Transverse colon (tissue), 4 donors: ENCODE data around the gene TBX5. TPM values are rescaled to one million over a fixed set of nuclear protein-coding genes. Genes with fewer than 3 reads are reported as not detected.
A peak's percentile ranks its signal among the peaks of the same experiment; 100 is the strongest.

Source experiments
- DNase-seq: peaks from one replicate; pipeline ENCODE4 v3.0.0-alpha.2; 2019
- H3K27ac ChIP-seq, 4 donors: fragments of 200-600 bp; sonication (generic); 2 replicates each; pipeline ENCODE4 v1.5.1; 2016 to 2018; ENCODE audit warnings: inconsistent platforms in 4 of 4
- H3K27me3 ChIP-seq: fragments of 200-600 bp; sonication (generic); 2 replicates; pipeline ENCODE4 v1.5.1; 2017; ENCODE audit warnings: inconsistent platforms
- H3K36me3 ChIP-seq, 4 donors: fragments of 200-600 bp; sonication (generic); 2 replicates each; pipeline ENCODE4 v1.5.1; 2017 to 2019; ENCODE audit warnings: inconsistent platforms in 4 of 4
- H3K4me1 ChIP-seq, 4 donors: fragments of 200-600 bp; sonication (generic); 2 replicates each; pipeline ENCODE4 v1.5.1; 2017 to 2020; ENCODE audit warnings: inconsistent platforms in 4 of 4
- H3K4me3 ChIP-seq, 4 donors: fragments of 200-600 bp; sonication (generic); 1 replicate in 1 of 4; 2 replicates in 3 of 4; pipeline versions ENCODE4 v1.5.1 to v1.6.1; 2017 to 2019; ENCODE audit warnings: inconsistent platforms in 4 of 4
- H3K9me3 ChIP-seq, 2 donors: fragments of 200-600 bp; sonication (generic); 2 replicates each; pipeline ENCODE4 v1.5.1; 2017 to 2019; ENCODE audit warnings: inconsistent platforms in 2 of 2
- CTCF ChIP-seq, 5 experiments: fragments of 200-600 bp in 3 of 5; fragments of 450-650 bp in 2 of 5; sonication (generic) in 3 of 5; IDR thresholded peaks; 1 replicate in 2 of 5; 2 replicates in 3 of 5; pipeline ENCODE4 v1.5.1; 2016 to 2017; ENCODE audit warnings: antibody characterized with exemption in 5 of 5, inconsistent platforms in 3 of 5, mild to moderate bottlenecking in 2 of 5, moderate library complexity in 1 of 5
- EP300 ChIP-seq: sonication (generic); formaldehyde crosslinking; IDR thresholded peaks from one replicate; pipeline ENCODE4 v1.6.1; 2017; ENCODE audit warnings: antibody characterized with exemption, low read depth
- POLR2A ChIP-seq: fragments of 450-650 bp; IDR thresholded peaks from one replicate; pipeline ENCODE4 v1.6.1; 2016; ENCODE audit warnings: antibody characterized with exemption, mild to moderate bottlenecking, moderate library complexity
- POLR2AphosphoS5 ChIP-seq, 3 donors: sonication (generic); formaldehyde crosslinking; IDR thresholded peaks; one replicate each; pipeline ENCODE4 v1.6.1; 2016; ENCODE audit warnings: antibody characterized with exemption in 3 of 3
- WGBS, 2 donors: methylation state at CpG; one replicate each; pipeline ENCODE4 v1.1.5; 2018; ENCODE audit warnings: low coverage in 1 of 2; 5-methylcytosine and 5-hydroxymethylcytosine counted together
- in situ Hi-C, 4 donors: fragments of 200-750 bp; cut with MboI; loops; one replicate each; pipeline versions ENCODE4 v1.15.0 to v1.15.1; 2017; ENCODE audit warnings: low sequenced_read_pairs in 3 of 4, low pct_ligation_motif_present in 1 of 4, low pct_unique_long_range_greater_than_20kb in 1 of 4
- intact Hi-C: fragments of 100-400 bp; cut with DNase I; formaldehyde crosslinking; loops from one replicate; pipeline ENCODE4 v1.15.1; 2023; ENCODE audit warnings: low total_unique reads
- total RNA-seq, 4 donors: library from RNA; depleted of rRNA; stranded (reverse); fragments of >200 nt; gene quantifications; one replicate each; pipeline ENCODE4 v1.1.0, GENCODE V29; 2016

TBX5 gene
- total RNA-seq, 4 donors from 2014 or later: not detected

GRCh38 chr12:114411071-114411837, 5.3 kb upstream of the TBX5 start:
- H3K4me3 ChIP-seq: no peak overlapping the region
- intact Hi-C loops (no loop called here), in situ Hi-C loops (no loop called here)
- H3K27ac ChIP-seq: no peak overlapping the region
- 29 to 41% methylated on average over 8 to 14 of the region's 14 CpGs for WGBS, 2 donors
- DNase-seq: no peak
- H3K27me3 ChIP-seq: peaks cover 100% of the 10 kb centered on the region
- H3K9me3 ChIP-seq: no peaks in the 10 kb centered on the region
- peaks cover 0 to 14% (median 11%) of the 10 kb centered on the region in 4 donors for H3K4me1 ChIP-seq
- no peaks in the 10 kb centered on the region for H3K36me3 ChIP-seq
- TF ChIP-seq EP300: no peak
- no peak for TF ChIP-seq CTCF (IDR thresholded peaks at IDR 0.05)
- no peak for TF ChIP-seq POLR2AphosphoS5 (IDR thresholded peaks at IDR 0.05)
- no peak for TF ChIP-seq POLR2A

GRCh38 chr12:114409852-114410600, 4.1 kb upstream of the TBX5 start:
- H3K36me3 ChIP-seq: no peaks in the 10 kb centered on the region
- no peak overlapping the region for H3K27ac ChIP-seq
- H3K4me3 ChIP-seq: no peak overlapping the region
- 13% methylated on average over 8 to 12 of the region's 12 CpGs for WGBS, 2 donors
- DNase-seq: no peak
- H3K27me3 ChIP-seq: peaks cover 100% of the 10 kb centered on the region
- no peak for TF ChIP-seq EP300
- TF ChIP-seq CTCF (IDR thresholded peaks at IDR 0.05): no peak
- no peak for TF ChIP-seq POLR2AphosphoS5 (IDR thresholded peaks at IDR 0.05)
- no peak for TF ChIP-seq POLR2A
- intact Hi-C loops (no loop called here), in situ Hi-C loops (no loop called here)
- peaks cover 0 to 21% (median 11%) of the 10 kb centered on the region in 4 donors for H3K4me1 ChIP-seq
- no peaks in the 10 kb centered on the region for H3K9me3 ChIP-seq

- H3K9me3 ChIP-seq: no peaks in the 10 kb centered on the region
Observed at GRCh38 chr12:114408886-114409851, 3.2 kb upstream of the TBX5 start.

More at GRCh38 chr12:114408886-114409851, 3.2 kb upstream of the TBX5 start:
- H3K4me1 ChIP-seq: peaks cover 0 to 22% (median 11%) of the 10 kb centered on the region in 4 donors
- WGBS, 2 donors: 8 to 9% methylated on average over 12 to 60 of the region's 71 CpGs
- no peak for TF ChIP-seq POLR2AphosphoS5 (IDR thresholded peaks at IDR 0.05)
- no peak for TF ChIP-seq EP300
- TF ChIP-seq POLR2A: no peak
- TF ChIP-seq CTCF (IDR thresholded peaks at IDR 0.05): no peak
- no peaks in the 10 kb centered on the region for H3K36me3 ChIP-seq
- peak overlapping the region in 3 of 4 donors; percentile 3 to 50 (median 16) for H3K4me3 ChIP-seq
- peaks cover 100% of the 10 kb centered on the region for H3K27me3 ChIP-seq
- in situ Hi-C loops (no loop called here), intact Hi-C loops (no loop called here)
- no peak for DNase-seq
- H3K27ac ChIP-seq: no peak overlapping the region
